PFSK-1 (cell line): ENCODE measurements around the gene NIPAL3.

ENCODE experiments used
- FOXP2 ChIP-seq: optimal IDR thresholded peaks from 2 replicates; pipeline ENCODE3; 2011; ENCODE audit warnings: borderline replicate concordance, control low read depth, inconsistent platforms; ENCODE audit not compliant: insufficient read depth; ENCODE audit errors: extremely low read length, extremely low read depth
- POLR2AphosphoS5 ChIP-seq: IDR thresholded peaks from 2 replicates; pipeline ENCODE4 v1.6.1; 2012; ENCODE audit warnings: low read depth, mild to moderate bottlenecking, control low read depth, low read length, moderate library complexity
- SIN3A ChIP-seq: IDR thresholded peaks from 2 replicates; pipeline ENCODE4 v1.6.1; 2012; ENCODE audit warnings: mild to moderate bottlenecking, low read length, moderate library complexity, borderline replicate concordance; ENCODE audit not compliant: insufficient read depth
- TAF1 ChIP-seq: IDR thresholded peaks from 2 replicates; pipeline ENCODE4 v1.6.1; 2012; ENCODE audit warnings: low read length, control low read depth, borderline replicate concordance; ENCODE audit not compliant: insufficient read depth
- TF ChIP-seq, protein P1 (sequence below), 2 experiments: IDR thresholded peaks; 2 replicates each; pipeline versions ENCODE4 v1.6.1 to v1.8.0; 2011 to 2012; ENCODE audit warnings: low read depth in 2 of 2, low read length in 2 of 2, control low read depth in 1 of 2, inconsistent platforms in 1 of 2, mild to moderate bottlenecking in 1 of 2, moderate library complexity in 1 of 2; ENCODE audit not compliant: insufficient read depth in 1 of 2

NIPAL3 gene

DNA sequence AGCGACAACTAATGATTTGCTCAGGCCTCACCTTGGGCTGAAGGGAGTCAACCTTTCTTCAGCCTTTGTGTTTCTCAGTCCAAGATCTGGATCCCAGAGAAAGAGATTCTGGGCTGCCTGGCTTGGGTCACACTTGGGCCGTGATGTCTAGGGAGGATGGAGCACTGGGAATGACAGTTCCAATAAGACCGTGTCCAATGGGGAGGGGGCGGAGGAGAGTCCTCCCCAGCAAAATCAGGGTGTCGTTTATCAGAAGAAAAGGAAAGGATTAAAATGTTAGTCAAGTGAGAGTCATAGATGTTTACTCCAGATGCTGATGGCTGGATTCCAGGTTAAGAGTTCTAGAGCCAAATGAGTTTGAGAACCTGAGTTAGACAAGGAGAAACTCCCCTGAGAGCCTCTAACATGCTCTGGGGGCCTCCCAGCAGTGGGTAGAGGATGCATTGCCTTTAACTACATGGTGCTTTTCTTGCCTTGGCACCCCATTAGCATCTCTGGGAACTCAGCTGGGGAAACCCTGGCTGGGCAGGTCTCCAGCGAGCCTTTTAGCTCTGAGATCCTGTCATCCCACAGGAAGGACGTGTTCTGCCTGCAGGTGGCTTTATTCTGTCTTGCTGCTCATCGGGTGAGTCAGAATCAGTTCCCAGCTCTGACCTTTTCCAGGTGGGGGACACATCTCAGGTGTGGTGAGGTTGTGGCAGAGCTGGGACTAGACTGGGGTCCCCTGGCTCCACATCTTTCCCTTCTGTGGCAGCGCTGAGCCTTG, 22.2 kb downstream of the NIPAL3 start:
- TF ChIP-seq FOXP2 (no peak), SIN3A (no peak), TAF1 (no peak), POLR2AphosphoS5 (no peak)
- TF ChIP-seq, protein P1, sequence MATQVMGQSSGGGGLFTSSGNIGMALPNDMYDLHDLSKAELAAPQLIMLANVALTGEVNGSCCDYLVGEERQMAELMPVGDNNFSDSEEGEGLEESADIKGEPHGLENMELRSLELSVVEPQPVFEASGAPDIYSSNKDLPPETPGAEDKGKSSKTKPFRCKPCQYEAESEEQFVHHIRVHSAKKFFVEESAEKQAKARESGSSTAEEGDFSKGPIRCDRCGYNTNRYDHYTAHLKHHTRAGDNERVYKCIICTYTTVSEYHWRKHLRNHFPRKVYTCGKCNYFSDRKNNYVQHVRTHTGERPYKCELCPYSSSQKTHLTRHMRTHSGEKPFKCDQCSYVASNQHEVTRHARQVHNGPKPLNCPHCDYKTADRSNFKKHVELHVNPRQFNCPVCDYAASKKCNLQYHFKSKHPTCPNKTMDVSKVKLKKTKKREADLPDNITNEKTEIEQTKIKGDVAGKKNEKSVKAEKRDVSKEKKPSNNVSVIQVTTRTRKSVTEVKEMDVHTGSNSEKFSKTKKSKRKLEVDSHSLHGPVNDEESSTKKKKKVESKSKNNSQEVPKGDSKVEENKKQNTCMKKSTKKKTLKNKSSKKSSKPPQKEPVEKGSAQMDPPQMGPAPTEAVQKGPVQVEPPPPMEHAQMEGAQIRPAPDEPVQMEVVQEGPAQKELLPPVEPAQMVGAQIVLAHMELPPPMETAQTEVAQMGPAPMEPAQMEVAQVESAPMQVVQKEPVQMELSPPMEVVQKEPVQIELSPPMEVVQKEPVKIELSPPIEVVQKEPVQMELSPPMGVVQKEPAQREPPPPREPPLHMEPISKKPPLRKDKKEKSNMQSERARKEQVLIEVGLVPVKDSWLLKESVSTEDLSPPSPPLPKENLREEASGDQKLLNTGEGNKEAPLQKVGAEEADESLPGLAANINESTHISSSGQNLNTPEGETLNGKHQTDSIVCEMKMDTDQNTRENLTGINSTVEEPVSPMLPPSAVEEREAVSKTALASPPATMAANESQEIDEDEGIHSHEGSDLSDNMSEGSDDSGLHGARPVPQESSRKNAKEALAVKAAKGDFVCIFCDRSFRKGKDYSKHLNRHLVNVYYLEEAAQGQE (IDR thresholded peaks at IDR 0.05; ENCODE audit: insufficient read depth in 1 of 2, low read depth in 2 of 2, low read length in 2 of 2): no peak

DNA sequence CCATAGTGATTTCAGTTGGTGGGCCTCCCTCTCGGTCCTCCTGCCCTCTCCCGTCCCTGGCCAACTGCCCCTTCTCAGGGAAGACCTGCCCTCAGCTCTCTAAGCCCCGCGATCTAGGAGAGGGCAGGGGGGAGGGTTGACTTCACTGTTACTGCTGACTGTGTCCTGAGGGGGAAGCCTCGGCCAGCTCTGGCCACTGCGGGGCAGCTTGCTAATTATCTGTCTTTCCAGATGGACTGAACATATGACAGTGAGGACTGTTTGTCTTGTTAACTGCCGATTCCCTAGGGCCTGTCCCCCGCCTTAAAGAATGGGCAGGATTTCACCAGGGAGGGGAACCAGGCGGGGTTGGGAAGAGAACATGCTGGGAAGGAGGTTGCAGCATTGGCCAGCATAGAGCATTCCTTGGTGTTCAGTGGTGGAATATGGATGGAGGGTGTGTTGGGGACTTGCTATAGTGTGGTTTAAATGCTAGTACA, 22.9 kb downstream of the NIPAL3 start:
- no peak for TF ChIP-seq FOXP2
- TF ChIP-seq SIN3A: no peak
- no peak for TF ChIP-seq TAF1
- TF ChIP-seq, protein P1 (IDR thresholded peaks at IDR 0.05; ENCODE audit: insufficient read depth in 1 of 2, low read depth in 2 of 2, low read length in 2 of 2): no peak
- no peak for TF ChIP-seq POLR2AphosphoS5

DNA sequence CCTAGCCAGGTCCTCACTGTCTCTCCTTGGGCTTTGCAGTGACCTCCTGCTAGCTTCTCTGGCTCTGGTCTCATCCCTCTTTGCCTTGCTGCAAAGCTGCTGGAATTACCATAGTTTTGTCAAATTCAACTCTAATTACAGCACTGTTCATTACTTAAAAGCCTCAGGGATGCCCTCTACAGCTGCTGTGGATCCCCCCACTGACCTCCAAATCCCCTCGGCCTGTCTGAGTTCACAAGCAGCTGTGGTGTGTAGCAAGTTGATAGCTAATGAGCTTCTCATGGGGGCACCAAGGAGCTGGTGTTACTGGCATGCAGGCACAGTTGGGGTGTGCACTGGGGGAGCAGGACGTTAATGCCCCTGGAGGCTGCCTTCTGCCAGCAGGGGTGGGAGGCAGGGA, 24.8 kb downstream of the NIPAL3 start:
- TF ChIP-seq TAF1 (no peak), FOXP2 (no peak), POLR2AphosphoS5 (no peak), SIN3A (no peak)
- TF ChIP-seq, protein P1 (IDR thresholded peaks at IDR 0.05; ENCODE audit: insufficient read depth in 1 of 2, low read depth in 2 of 2, low read length in 2 of 2): no peak

DNA sequence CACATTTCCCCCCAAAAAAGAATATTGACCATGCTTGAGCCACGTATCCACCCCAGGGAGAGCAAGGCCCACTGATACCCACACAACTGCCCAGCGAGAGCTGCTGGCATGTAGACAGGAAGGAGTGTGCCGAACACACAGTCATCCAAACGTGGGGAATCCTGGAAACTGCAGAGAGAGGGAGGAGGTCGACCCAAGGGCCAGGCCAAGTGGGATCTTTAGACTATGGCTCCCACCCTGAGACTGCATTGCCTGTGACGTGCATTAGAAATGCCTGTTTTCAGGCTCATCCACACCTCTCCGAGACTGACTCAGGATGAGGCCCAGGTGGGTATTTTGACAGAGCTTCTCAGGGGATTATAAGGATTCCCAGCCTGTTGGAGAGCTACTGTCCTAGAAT, 25.9 kb downstream of the NIPAL3 start:
- TF ChIP-seq FOXP2 (no peak), POLR2AphosphoS5 (no peak), SIN3A (no peak), TAF1 (no peak)
- TF ChIP-seq, protein P1 (IDR thresholded peaks at IDR 0.05; ENCODE audit: insufficient read depth in 1 of 2, low read depth in 2 of 2, low read length in 2 of 2): no peak
